Gastroesophageal sphincter (tissue), 3 donors: ENCODE results near the gene MPO.

ENCODE experiments used
- CTCF ChIP-seq, 4 experiments: fragments of 200-600 bp in 2 of 4; fragments of 450-650 bp in 2 of 4; sonication (generic) in 1 of 4; IDR thresholded peaks; one replicate each; pipeline ENCODE4 v1.5.1; 2017 to 2019; ENCODE audit warnings: antibody characterized with exemption in 4 of 4, mild to moderate bottlenecking in 2 of 4, moderate library complexity in 2 of 4
- POLR2A ChIP-seq, 2 donors: fragments of 450-650 bp; IDR thresholded peaks; one replicate each; pipeline ENCODE4 v1.6.1; 2017; ENCODE audit warnings: antibody characterized with exemption in 2 of 2, mild to moderate bottlenecking in 2 of 2, moderate library complexity in 1 of 2
- POLR2AphosphoS5 ChIP-seq: sonication (generic); formaldehyde crosslinking; IDR thresholded peaks from one replicate; pipeline ENCODE4 v1.6.1; 2017; ENCODE audit warnings: antibody characterized with exemption

GRCh38 chr17:58271216-58271931 is 9.4 kb downstream of the MPO start:
- TF ChIP-seq CTCF (IDR thresholded peaks at IDR 0.05) (no peak), POLR2AphosphoS5 (no peak), POLR2A (IDR thresholded peaks at IDR 0.05) (no peak)
